Measurements from ENCODE around the gene RCC2.

Gene RCC2

DNA sequence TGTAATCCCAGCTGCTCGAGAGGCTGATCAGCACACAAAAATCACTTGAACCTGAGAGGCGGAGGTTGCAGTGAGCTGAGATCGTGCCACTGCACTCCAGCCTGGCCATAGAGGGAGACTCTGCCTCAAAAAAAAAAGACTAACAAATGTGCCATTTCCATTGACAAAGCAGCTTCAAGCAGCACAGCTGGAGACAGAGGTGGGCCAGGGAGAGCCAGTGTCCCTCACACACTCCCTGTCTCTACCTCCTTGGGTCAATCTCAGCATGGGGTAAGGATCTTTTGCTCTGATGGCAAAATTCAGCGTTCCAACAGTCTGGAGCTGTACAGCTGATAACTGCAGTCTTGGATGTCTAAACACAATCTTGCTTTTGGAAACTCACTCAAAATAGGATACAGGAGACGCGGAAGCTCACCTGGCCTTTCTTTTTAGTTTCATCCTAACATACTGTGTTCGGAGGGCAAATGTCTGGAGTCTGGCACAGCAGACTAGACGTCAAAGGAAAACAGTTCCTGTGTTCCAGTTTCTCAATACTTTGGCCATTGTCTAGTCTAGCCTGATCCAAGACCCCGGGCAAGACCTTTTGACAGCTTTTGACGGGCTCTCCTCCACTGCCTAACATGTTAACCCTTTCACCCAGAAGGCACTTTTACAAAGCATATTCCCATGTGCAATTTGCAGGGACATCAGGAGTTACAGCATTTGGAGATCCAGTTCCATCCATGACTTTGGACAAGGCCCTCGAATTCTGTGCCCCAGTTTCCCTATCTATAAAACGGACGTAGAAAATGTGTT, 2.9 kb downstream of the RCC2 start:
- TF ChIP-seq, protein P1, sequence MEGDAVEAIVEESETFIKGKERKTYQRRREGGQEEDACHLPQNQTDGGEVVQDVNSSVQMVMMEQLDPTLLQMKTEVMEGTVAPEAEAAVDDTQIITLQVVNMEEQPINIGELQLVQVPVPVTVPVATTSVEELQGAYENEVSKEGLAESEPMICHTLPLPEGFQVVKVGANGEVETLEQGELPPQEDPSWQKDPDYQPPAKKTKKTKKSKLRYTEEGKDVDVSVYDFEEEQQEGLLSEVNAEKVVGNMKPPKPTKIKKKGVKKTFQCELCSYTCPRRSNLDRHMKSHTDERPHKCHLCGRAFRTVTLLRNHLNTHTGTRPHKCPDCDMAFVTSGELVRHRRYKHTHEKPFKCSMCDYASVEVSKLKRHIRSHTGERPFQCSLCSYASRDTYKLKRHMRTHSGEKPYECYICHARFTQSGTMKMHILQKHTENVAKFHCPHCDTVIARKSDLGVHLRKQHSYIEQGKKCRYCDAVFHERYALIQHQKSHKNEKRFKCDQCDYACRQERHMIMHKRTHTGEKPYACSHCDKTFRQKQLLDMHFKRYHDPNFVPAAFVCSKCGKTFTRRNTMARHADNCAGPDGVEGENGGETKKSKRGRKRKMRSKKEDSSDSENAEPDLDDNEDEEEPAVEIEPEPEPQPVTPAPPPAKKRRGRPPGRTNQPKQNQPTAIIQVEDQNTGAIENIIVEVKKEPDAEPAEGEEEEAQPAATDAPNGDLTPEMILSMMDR (IDR thresholded peaks at IDR 0.05; ENCODE audit: low read depth, low read length) = no peak
- TF ChIP-seq, protein P2, sequence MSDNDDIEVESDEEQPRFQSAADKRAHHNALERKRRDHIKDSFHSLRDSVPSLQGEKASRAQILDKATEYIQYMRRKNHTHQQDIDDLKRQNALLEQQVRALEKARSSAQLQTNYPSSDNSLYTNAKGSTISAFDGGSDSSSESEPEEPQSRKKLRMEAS (IDR thresholded peaks at IDR 0.05; ENCODE audit: low read depth, low read length) = no peak
- H3K4me3 ChIP-seq (ENCODE audit: low read depth, low read length) = peak overlapping the region; percentile 80
- no peak for DNase-seq (ENCODE audit: low read depth)

DNA sequence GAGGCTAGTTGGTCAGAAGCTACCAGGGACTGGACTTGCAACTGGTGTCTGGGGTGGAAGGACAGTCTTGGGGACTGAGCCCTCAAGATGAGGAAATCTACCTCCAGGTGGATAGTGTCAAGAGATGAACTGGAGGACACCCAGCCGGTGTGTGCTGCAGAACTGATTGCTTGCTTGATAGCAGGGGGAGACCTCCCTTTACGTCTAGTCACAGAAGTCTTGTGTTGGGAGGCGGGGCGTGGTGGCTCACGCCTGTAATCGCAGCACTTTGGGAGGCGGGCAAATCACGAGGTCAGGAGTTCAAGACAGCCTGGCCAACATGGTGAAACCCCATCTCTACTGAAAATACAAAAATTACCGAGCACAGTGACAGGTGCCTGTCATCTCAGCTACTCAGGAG, 4.9 kb downstream of the RCC2 start:
- TF ChIP-seq, protein P2 (IDR thresholded peaks at IDR 0.05; ENCODE audit: low read depth, low read length) = no peak
- TF ChIP-seq MYC (IDR thresholded peaks at IDR 0.05; ENCODE audit: low read depth, low read length) (no peak), POLR2A (IDR thresholded peaks at IDR 0.05; ENCODE audit: extremely low read depth, insufficient read length) (no peak)
- TF ChIP-seq, protein P1 (IDR thresholded peaks at IDR 0.05; ENCODE audit: low read depth, low read length) = no peak
- peak overlapping the region; percentile 6 for H3K4me3 ChIP-seq (ENCODE audit: low read depth, low read length)
- DNase-seq (ENCODE audit: low read depth) = no peak

DNA sequence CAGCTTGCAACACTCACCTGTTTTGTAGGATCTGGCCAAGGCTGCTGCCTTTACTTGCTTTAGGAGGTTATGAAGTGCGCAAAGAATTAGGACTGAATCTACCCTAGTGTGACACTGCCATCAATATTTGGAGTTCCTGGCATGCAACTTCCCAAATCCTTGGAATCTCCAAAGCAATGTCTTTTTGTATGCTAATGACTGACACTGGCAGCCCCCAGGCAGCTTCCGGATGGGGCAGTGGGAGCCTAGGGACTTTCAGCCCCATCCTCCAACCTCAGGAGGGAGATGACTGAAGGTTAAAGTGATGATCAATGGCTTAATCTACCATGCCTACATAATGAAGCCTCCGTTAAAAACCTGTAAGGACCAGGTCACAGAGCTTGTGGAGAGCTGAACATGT, 5.5 kb downstream of the RCC2 start:
- TF ChIP-seq MYC (IDR thresholded peaks at IDR 0.05; ENCODE audit: low read depth, low read length) = no peak
- TF ChIP-seq, protein P1 (IDR thresholded peaks at IDR 0.05; ENCODE audit: low read depth, low read length) = no peak
- TF ChIP-seq, protein P2 (IDR thresholded peaks at IDR 0.05; ENCODE audit: low read depth, low read length) = no peak
- TF ChIP-seq POLR2A (IDR thresholded peaks at IDR 0.05; ENCODE audit: extremely low read depth, insufficient read length) = no peak
- peak overlapping the region; percentile 25 for H3K4me3 ChIP-seq (ENCODE audit: low read depth, low read length)
- DNase-seq (ENCODE audit: low read depth) = no peak

DNA sequence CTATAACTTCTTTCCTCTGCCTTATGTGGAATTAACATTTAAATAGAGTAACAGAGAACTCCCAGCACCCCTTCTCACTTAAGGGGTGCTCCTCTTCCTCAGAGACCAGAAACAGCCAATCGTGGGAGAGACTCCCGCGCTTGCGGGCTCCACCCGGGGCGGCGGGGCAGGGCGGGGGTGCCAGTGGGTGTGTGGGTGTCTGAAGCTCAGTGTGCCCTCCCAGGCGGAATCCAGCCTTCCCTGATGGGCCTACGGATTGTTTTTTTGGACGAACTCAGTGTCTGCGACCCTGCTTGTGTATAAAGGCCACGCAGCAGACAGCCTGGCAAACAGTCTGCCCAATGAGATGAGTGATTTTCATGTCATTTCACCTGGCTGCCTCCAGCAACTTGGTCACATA, 6.2 kb downstream of the RCC2 start:
- no peak for DNase-seq (ENCODE audit: low read depth)
- no peak overlapping the region for H3K4me3 ChIP-seq (ENCODE audit: low read depth, low read length)
- TF ChIP-seq, protein P1 (IDR thresholded peaks at IDR 0.05; ENCODE audit: low read depth, low read length) = no peak
- no peak for TF ChIP-seq MYC (IDR thresholded peaks at IDR 0.05; ENCODE audit: low read depth, low read length)
- TF ChIP-seq POLR2A (IDR thresholded peaks at IDR 0.05; ENCODE audit: extremely low read depth, insufficient read length) = no peak

DNA sequence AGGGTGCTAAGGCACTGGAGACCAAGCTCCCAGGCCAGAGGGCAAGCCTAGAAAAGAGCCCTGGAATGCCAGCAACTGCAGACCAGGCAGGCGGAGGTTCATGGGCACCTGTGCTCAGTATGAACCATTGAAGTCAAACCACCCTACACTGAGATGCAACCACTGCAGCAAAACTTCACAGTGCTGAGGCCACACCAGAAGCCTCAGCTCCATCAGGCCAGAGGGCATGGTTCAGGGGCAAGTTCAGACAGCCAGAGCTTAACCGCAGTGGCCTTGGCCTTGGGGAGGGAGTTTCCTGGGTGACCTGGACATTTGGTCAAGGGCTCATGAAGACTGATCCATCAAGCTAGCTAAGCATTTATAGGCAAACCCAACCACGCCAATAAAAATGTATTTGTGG, 7.1 kb downstream of the RCC2 start:
- no peak for DNase-seq (ENCODE audit: low read depth)
- peak overlapping the region; percentile 4 for H3K4me3 ChIP-seq (ENCODE audit: low read depth, low read length)
- no peak for TF ChIP-seq MYC (IDR thresholded peaks at IDR 0.05; ENCODE audit: low read depth, low read length)
- TF ChIP-seq, protein P2 (IDR thresholded peaks at IDR 0.05; ENCODE audit: low read depth, low read length) = no peak

DNA sequence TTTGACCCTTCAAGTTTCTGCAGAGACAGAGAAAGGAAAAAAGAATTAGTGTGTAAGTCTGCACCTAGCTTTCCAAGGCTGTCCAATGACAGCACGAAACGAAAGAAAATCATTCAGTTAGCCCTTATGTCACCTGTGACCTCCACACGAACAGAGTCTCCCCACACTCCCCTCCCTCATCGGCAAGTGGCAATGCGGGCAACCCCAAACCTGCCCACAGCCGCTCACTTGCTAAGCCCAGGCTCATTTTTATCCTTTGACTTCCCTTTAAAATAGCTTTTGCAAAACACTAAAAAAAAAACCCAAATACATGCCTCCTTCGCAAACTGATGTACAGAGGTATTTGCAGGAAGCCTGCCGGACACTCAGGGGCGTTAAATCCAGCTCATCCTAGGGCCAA, 10.3 kb downstream of the RCC2 start:
- DNase-seq (ENCODE audit: low read depth) = no peak
- no peak overlapping the region for H3K4me3 ChIP-seq (ENCODE audit: low read depth, low read length)
- TF ChIP-seq, protein P1 (IDR thresholded peaks at IDR 0.05; ENCODE audit: low read depth, low read length) = no peak
- TF ChIP-seq MYC (IDR thresholded peaks at IDR 0.05; ENCODE audit: low read depth, low read length) (no peak), POLR2A (IDR thresholded peaks at IDR 0.05; ENCODE audit: extremely low read depth, insufficient read length) (no peak)
- TF ChIP-seq, protein P2 (IDR thresholded peaks at IDR 0.05; ENCODE audit: low read depth, low read length) = no peak

All from NB4 (cell line).